ENCODE data around the gene PRKCQ. TPM values are rescaled to one million over a fixed set of nuclear protein-coding genes. Genes with fewer than 3 reads are reported as not detected.
A peak's percentile ranks its signal among the peaks of the same experiment; 100 is the strongest.

The PRKCQ gene
- total RNA-seq, 4 donors from 2014 or later = 1.4 to 2.8 TPM; not detected in 2

- DNase-seq = peak in 1 of 2 donors; percentile 31
- no peaks in the 10 kb centered on the region for H3K36me3 ChIP-seq
- intact Hi-C loops (cut with DNase I; ENCODE audit: low total_unique reads) = loop anchor here (10.0 kb wide), 1 partner anchor 205 kb away; the partner anchor contains the start of gene PFKFB3
- H3K27ac ChIP-seq = peak overlapping the region in 1 of 2 donors; percentile 53
- no peaks in the 10 kb centered on the region for H3K9me3 ChIP-seq
- H3K4me1 ChIP-seq = no peaks in the 10 kb centered on the region
- no peak overlapping the region for H3K4me3 ChIP-seq
- H3K27me3 ChIP-seq = no peaks in the 10 kb centered on the region
- TF ChIP-seq CTCF (IDR thresholded peaks at IDR 0.05) (no peak), POLR2A (IDR thresholded peaks at IDR 0.05) (no peak)
Observed at GRCh38 chr10:6409971-6410643, 170.0 kb downstream of the PRKCQ start.

GRCh38 chr10:6408799-6409198, 171.3 kb downstream of the PRKCQ start:
- no peak for DNase-seq
- H3K9me3 ChIP-seq = no peaks in the 10 kb centered on the region
- no peak overlapping the region for H3K4me3 ChIP-seq
- H3K27me3 ChIP-seq = no peaks in the 10 kb centered on the region
- H3K36me3 ChIP-seq = no peaks in the 10 kb centered on the region
- TF ChIP-seq POLR2A (IDR thresholded peaks at IDR 0.05) (no peak), CTCF (IDR thresholded peaks at IDR 0.05) (no peak)
- no peaks in the 10 kb centered on the region for H3K4me1 ChIP-seq
- no peak overlapping the region for H3K27ac ChIP-seq
- intact Hi-C loops (cut with DNase I; ENCODE audit: low total_unique reads) = loop anchor here (10.0 kb wide), 1 partner anchor 204 kb away; the partner anchor contains the start of gene PFKFB3

- no peaks in the 10 kb centered on the region for H3K27me3 ChIP-seq
- no peak for DNase-seq
- intact Hi-C loops (cut with DNase I; ENCODE audit: low total_unique reads) = loop anchor here (10.0 kb wide), 1 partner anchor 202 kb away; the partner anchor contains the start of gene PFKFB3
- TF ChIP-seq CTCF (IDR thresholded peaks at IDR 0.05) (no peak), POLR2A (IDR thresholded peaks at IDR 0.05) (no peak)
- no peaks in the 10 kb centered on the region for H3K36me3 ChIP-seq
- no peaks in the 10 kb centered on the region for H3K4me1 ChIP-seq
- H3K4me3 ChIP-seq = no peak overlapping the region
- H3K9me3 ChIP-seq = no peaks in the 10 kb centered on the region
- no peak overlapping the region for H3K27ac ChIP-seq
Observed at GRCh38 chr10:6407034-6407721, 172.9 kb downstream of the PRKCQ start.

GRCh38 chr10:6406220-6407033, 173.6 kb downstream of the PRKCQ start:
- no peaks in the 10 kb centered on the region for H3K27me3 ChIP-seq
- H3K36me3 ChIP-seq = no peaks in the 10 kb centered on the region
- TF ChIP-seq POLR2A (IDR thresholded peaks at IDR 0.05) (no peak), CTCF (IDR thresholded peaks at IDR 0.05) (peak in 3 of 4 experiments; percentile 12 to 28 (median 12))
- no peak overlapping the region for H3K4me3 ChIP-seq
- H3K9me3 ChIP-seq = no peaks in the 10 kb centered on the region
- H3K4me1 ChIP-seq = no peaks in the 10 kb centered on the region
- intact Hi-C loops (cut with DNase I; ENCODE audit: low total_unique reads) = loop anchor here (10.0 kb wide), 1 partner anchor 202 kb away; the partner anchor contains the start of gene PFKFB3
- DNase-seq = no peak
- no peak overlapping the region for H3K27ac ChIP-seq

Measured in uterus (tissue), 4 donors.